ENCODE data around the gene ERG28. TPM values are rescaled to one million over a fixed set of nuclear protein-coding genes. Genes with fewer than 3 reads are reported as not detected.

The ERG28 gene
- total and polyA plus RNA-seq, 4 donors: 17.1 to 43.5 (median 29.2) TPM

DNA sequence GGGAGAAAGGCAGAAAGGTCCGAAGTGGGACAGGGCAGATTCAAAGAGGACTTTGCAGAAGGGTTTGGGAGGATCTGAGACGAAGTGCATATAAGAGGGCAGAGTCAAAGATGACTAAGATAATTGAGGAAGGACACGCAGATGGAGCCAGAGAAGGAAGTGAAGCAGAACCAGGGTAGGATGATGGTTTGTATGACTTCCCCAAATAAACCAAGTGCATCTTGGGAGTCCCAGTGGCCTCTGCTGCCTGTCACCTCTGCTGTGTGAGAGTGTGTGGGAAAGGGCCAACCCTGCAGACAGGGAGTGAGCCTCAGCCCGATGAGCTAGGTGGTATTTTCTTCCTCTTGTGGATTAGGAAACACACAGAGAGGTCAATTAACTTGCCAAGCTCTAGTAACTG lies 45.5 kb downstream of the ERG28 start:
- no peak overlapping the region for H3K27ac ChIP-seq (ENCODE audit: low read depth in 1 of 2, low read length in 2 of 2)

More for the DNA sequence above, 45.5 kb downstream of the ERG28 start:
- no peaks in the 10 kb centered on the region for H3K27me3 ChIP-seq (ENCODE audit: control insufficient read depth in 4 of 4, insufficient read depth in 4 of 4, low read length in 3 of 4)
- no peaks in the 10 kb centered on the region for H3K9me3 ChIP-seq (ENCODE audit: control insufficient read depth in 4 of 4, low read length in 3 of 4)
- WGBS: 82% methylated on average over 4 of the region's 4 CpGs
- no peak for DNase-seq (ENCODE audit: low spot score)
- no peak overlapping the region for H3K9ac ChIP-seq (ENCODE audit: low read depth in 1 of 2, low read length in 2 of 2)
- H3K36me3 ChIP-seq (ENCODE audit: control insufficient read depth in 4 of 4, insufficient read depth in 3 of 4, low read depth in 1 of 4, low read length in 3 of 4): no peaks in the 10 kb centered on the region
- H3K4me3 ChIP-seq (ENCODE audit: low read depth in 1 of 3, low read length in 3 of 3): no peak overlapping the region
- TF ChIP-seq SP1 (IDR thresholded peaks at IDR 0.05): no peak
- no peak for TF ChIP-seq EGR1 (IDR thresholded peaks at IDR 0.05; ENCODE audit: low read depth in 2 of 2)
- no peak for TF ChIP-seq NR2F2 (IDR thresholded peaks at IDR 0.05)
- no peak for TF ChIP-seq ATF3 (IDR thresholded peaks at IDR 0.05)
- TF ChIP-seq, protein P1, sequence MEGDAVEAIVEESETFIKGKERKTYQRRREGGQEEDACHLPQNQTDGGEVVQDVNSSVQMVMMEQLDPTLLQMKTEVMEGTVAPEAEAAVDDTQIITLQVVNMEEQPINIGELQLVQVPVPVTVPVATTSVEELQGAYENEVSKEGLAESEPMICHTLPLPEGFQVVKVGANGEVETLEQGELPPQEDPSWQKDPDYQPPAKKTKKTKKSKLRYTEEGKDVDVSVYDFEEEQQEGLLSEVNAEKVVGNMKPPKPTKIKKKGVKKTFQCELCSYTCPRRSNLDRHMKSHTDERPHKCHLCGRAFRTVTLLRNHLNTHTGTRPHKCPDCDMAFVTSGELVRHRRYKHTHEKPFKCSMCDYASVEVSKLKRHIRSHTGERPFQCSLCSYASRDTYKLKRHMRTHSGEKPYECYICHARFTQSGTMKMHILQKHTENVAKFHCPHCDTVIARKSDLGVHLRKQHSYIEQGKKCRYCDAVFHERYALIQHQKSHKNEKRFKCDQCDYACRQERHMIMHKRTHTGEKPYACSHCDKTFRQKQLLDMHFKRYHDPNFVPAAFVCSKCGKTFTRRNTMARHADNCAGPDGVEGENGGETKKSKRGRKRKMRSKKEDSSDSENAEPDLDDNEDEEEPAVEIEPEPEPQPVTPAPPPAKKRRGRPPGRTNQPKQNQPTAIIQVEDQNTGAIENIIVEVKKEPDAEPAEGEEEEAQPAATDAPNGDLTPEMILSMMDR (IDR thresholded peaks at IDR 0.05; ENCODE audit: low read depth, low read length, missing input control): no peak
- TF ChIP-seq YY1 (IDR thresholded peaks at IDR 0.05): no peak
- TF ChIP-seq, protein P2, sequence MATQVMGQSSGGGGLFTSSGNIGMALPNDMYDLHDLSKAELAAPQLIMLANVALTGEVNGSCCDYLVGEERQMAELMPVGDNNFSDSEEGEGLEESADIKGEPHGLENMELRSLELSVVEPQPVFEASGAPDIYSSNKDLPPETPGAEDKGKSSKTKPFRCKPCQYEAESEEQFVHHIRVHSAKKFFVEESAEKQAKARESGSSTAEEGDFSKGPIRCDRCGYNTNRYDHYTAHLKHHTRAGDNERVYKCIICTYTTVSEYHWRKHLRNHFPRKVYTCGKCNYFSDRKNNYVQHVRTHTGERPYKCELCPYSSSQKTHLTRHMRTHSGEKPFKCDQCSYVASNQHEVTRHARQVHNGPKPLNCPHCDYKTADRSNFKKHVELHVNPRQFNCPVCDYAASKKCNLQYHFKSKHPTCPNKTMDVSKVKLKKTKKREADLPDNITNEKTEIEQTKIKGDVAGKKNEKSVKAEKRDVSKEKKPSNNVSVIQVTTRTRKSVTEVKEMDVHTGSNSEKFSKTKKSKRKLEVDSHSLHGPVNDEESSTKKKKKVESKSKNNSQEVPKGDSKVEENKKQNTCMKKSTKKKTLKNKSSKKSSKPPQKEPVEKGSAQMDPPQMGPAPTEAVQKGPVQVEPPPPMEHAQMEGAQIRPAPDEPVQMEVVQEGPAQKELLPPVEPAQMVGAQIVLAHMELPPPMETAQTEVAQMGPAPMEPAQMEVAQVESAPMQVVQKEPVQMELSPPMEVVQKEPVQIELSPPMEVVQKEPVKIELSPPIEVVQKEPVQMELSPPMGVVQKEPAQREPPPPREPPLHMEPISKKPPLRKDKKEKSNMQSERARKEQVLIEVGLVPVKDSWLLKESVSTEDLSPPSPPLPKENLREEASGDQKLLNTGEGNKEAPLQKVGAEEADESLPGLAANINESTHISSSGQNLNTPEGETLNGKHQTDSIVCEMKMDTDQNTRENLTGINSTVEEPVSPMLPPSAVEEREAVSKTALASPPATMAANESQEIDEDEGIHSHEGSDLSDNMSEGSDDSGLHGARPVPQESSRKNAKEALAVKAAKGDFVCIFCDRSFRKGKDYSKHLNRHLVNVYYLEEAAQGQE (IDR thresholded peaks at IDR 0.05): no peak
- no peak for TF ChIP-seq FOXA1 (IDR thresholded peaks at IDR 0.05)
- no peak for TF ChIP-seq JUND (IDR thresholded peaks at IDR 0.05)
- TF ChIP-seq RXRA (IDR thresholded peaks at IDR 0.05): no peak
- TF ChIP-seq MAX (IDR thresholded peaks at IDR 0.05): no peak
- TF ChIP-seq GABPA (IDR thresholded peaks at IDR 0.05 in 1 of 2, conservative IDR thresholded peaks at IDR 0.05 in 1 of 2): no peak
- TF ChIP-seq HNF4A (conservative IDR thresholded peaks at IDR 0.05): no peak
- TF ChIP-seq HNF4G (IDR thresholded peaks at IDR 0.05): no peak
- no peak for TF ChIP-seq ZBTB33 (IDR thresholded peaks at IDR 0.05)
- no peak for TF ChIP-seq TAF1 (conservative IDR thresholded peaks at IDR 0.05)
- TF ChIP-seq FOXA2 (IDR thresholded peaks at IDR 0.05): no peak
- TF ChIP-seq RAD21 (IDR thresholded peaks at IDR 0.05): no peak
- H3K4me1 ChIP-seq (ENCODE audit: control insufficient read depth in 4 of 4, insufficient read depth in 4 of 4, low read length in 3 of 4): peaks cover under 1 to 11% (median 7%) of the 10 kb centered on the region in 4 donors

Measured in liver (tissue), 9 donors.